Caco-2 (cell line): ENCODE data around the gene MORC3. TPM values are rescaled to one million over a fixed set of nuclear protein-coding genes. Genes with fewer than 3 reads are reported as not detected.

Source experiments
- BruUV-seq: library from RNA; stranded (reverse); fragments of 400-500 nt; replicated peaks from 2 replicates; lab custom pipeline; 2021; lab: Mats Ljungman, UMichigan
- CTCF ChIA-PET: fragments of 300-600 bp; sonication (Branson Sonifier 250); formaldehyde crosslinking; loops from one replicate; lab custom pipeline; 2022; ENCODE audit warnings: antibody characterized with exemption; lab: Charles Lee
- POLR2A ChIA-PET: fragments of 300-600 bp; sonication (Branson Sonifier 250); formaldehyde crosslinking; loops from one replicate; lab custom pipeline; 2022; ENCODE audit warnings: antibody characterized with exemption; lab: Charles Lee
- DNase-seq, 2 experiments: peaks; one replicate each; pipeline versions ENCODE4 v3.0.0 to v3.0.0-alpha.2; 2020 to 2022
- H3K27me3 ChIP-seq: replicated peaks from 2 replicates; pipeline ENCODE4 v1.6.0; 2011; ENCODE audit warnings: low read length; ENCODE audit not compliant: control insufficient read depth, insufficient read depth
- H3K36me3 ChIP-seq: 2 replicates; pipeline ENCODE4 v1.5.1; 2011; ENCODE audit warnings: low read length; ENCODE audit not compliant: control insufficient read depth, insufficient read depth
- H3K4me1 ChIP-seq: fragments of 250-450 bp; sonication (Bioruptor Pico); 2 replicates; pipeline ENCODE4 v1.5.1; 2020; ENCODE audit warnings: mild to moderate bottlenecking
- H3K4me3 ChIP-seq: 2 replicates; pipeline ENCODE4 v1.5.1; 2011; ENCODE audit warnings: low read depth, mild to moderate bottlenecking, control low read depth, low read length
- H3K9me3 ChIP-seq: fragments of 250-450 bp; sonication (Bioruptor Pico); 2 replicates; pipeline ENCODE4 v1.5.1; 2020; ENCODE audit warnings: mild to moderate bottlenecking, moderate library complexity
- H3K27ac Mint-ChIP-seq: one replicate; pipeline ENCODE4 v1.8.0; 2022; ENCODE audit warnings: mixed read lengths; ENCODE audit not compliant: unreplicated experiment
- H3K27me3 Mint-ChIP-seq: one replicate; pipeline ENCODE4 v1.8.0; 2022; ENCODE audit warnings: mixed read lengths; ENCODE audit not compliant: insufficient read depth, unreplicated experiment
- H3K36me3 Mint-ChIP-seq: one replicate; pipeline ENCODE4 v1.8.0; 2022; ENCODE audit warnings: mild to moderate bottlenecking, mixed read lengths; ENCODE audit not compliant: insufficient read depth, unreplicated experiment
- H3K4me1 Mint-ChIP-seq: one replicate; pipeline ENCODE4 v1.8.0; 2022; ENCODE audit warnings: low read depth, mixed read lengths; ENCODE audit not compliant: unreplicated experiment
- H3K4me3 Mint-ChIP-seq: one replicate; pipeline ENCODE4 v1.8.0; 2022; ENCODE audit warnings: mild to moderate bottlenecking, moderate library complexity, mixed read lengths; ENCODE audit not compliant: unreplicated experiment
- H3K9me3 Mint-ChIP-seq: one replicate; pipeline ENCODE4 v1.8.0; 2022; ENCODE audit warnings: mixed read lengths; ENCODE audit not compliant: unreplicated experiment
- CTCF ChIP-seq, 2 experiments: fragments of 200-600 bp in 1 of 2; IDR thresholded peaks; 1 replicate in 1 of 2; 2 replicates in 1 of 2; pipeline versions ENCODE4 v1.5.1 to v1.8.0; 2011 to 2022; ENCODE audit warnings: antibody characterized with exemption in 1 of 2, control low read depth in 1 of 2, inconsistent platforms in 1 of 2, low read depth in 1 of 2, low read length in 1 of 2, mild to moderate bottlenecking in 1 of 2, moderate library complexity in 1 of 2; ENCODE audit not compliant: insufficient read depth in 1 of 2, severe bottlenecking in 1 of 2, unreplicated experiment in 1 of 2
- intact Hi-C: fragments of 100-400 bp; cut with micrococcal nuclease; formaldehyde crosslinking; loops from one replicate; pipeline ENCODE4 v1.10.0; 2022; ENCODE audit not compliant: unreplicated experiment
- total RNA-seq: library from RNA; stranded (reverse); gene quantifications from 2 replicates; pipeline ENCODE4 v1.2.3, GENCODE V29; 2022

The MORC3 gene
- total RNA-seq, 1 experiment from 2014 or later, result 23.3 TPM

GRCh38 chr21:36347278-36347961 is 27.4 kb downstream of the MORC3 start:
- ChIA-PET CTCF (no interaction called here), POLR2A (no interaction called here)
- peaks cover 85% of the 10 kb centered on the region for H3K36me3 Mint-ChIP-seq

GRCh38 chr21:36347962-36348328 is 27.9 kb downstream of the MORC3 start:
- no peak overlapping the region for H3K4me3 Mint-ChIP-seq
- H3K27ac Mint-ChIP-seq, result no peak overlapping the region
- DNase-seq, result no peak
- H3K36me3 Mint-ChIP-seq, result peaks cover 87% of the 10 kb centered on the region
- no peaks in the 10 kb centered on the region for H3K9me3 Mint-ChIP-seq
- Histone ChIP-seq H3K4me1 (no peaks in the 10 kb centered on the region), H3K9me3 (no peaks in the 10 kb centered on the region), H3K36me3 (no peaks in the 10 kb centered on the region; the same call in 1 of the 2 replicates), H3K27me3 (no peaks in the 10 kb centered on the region), H3K4me3 (no peak overlapping the region)
- ChIA-PET CTCF (no interaction called here), POLR2A (no interaction called here)
- H3K27me3 Mint-ChIP-seq, result no peaks in the 10 kb centered on the region
- TSS peak; percentile 18 for BruUV-seq
- TF ChIP-seq CTCF (IDR thresholded peaks at IDR 0.05; ENCODE audit: insufficient read depth in 1 of 2, low read depth in 1 of 2, low read length in 1 of 2, severe bottlenecking in 1 of 2, unreplicated experiment in 1 of 2), result no peak
- no peaks in the 10 kb centered on the region for H3K4me1 Mint-ChIP-seq
- intact Hi-C loops, result no loop called here

More at GRCh38 chr21:36347278-36347961, 27.4 kb downstream of the MORC3 start:
- Mint-ChIP-seq H3K9me3 (no peaks in the 10 kb centered on the region), H3K4me3 (no peak overlapping the region), H3K27me3 (no peaks in the 10 kb centered on the region), H3K27ac (no peak overlapping the region), H3K4me1 (no peaks in the 10 kb centered on the region)
- BruUV-seq, result no TSS peak
- Histone ChIP-seq H3K9me3 (no peaks in the 10 kb centered on the region), H3K36me3 (no peaks in the 10 kb centered on the region; the same call in 1 of the 2 replicates), H3K4me1 (no peaks in the 10 kb centered on the region), H3K4me3 (no peak overlapping the region), H3K27me3 (no peaks in the 10 kb centered on the region)
- TF ChIP-seq CTCF (IDR thresholded peaks at IDR 0.05; ENCODE audit: insufficient read depth in 1 of 2, low read depth in 1 of 2, low read length in 1 of 2, severe bottlenecking in 1 of 2, unreplicated experiment in 1 of 2), result no peak
- intact Hi-C loops, result no loop called here
- DNase-seq, result no peak

- H3K9me3 Mint-ChIP-seq, result no peaks in the 10 kb centered on the region
Measured at GRCh38 chr21:36349315-36349714, 29.3 kb downstream of the MORC3 start.

More at GRCh38 chr21:36349315-36349714, 29.3 kb downstream of the MORC3 start:
- no peaks in the 10 kb centered on the region; the same call in 1 of the 2 replicates for H3K36me3 ChIP-seq
- H3K9me3 ChIP-seq, result no peaks in the 10 kb centered on the region
- Mint-ChIP-seq H3K4me3 (no peak overlapping the region), H3K27ac (no peak overlapping the region), H3K4me1 (no peaks in the 10 kb centered on the region), H3K36me3 (peaks cover 85% of the 10 kb centered on the region), H3K27me3 (no peaks in the 10 kb centered on the region)
- CTCF ChIA-PET, result no interaction called here
- TF ChIP-seq CTCF (IDR thresholded peaks at IDR 0.05; ENCODE audit: insufficient read depth in 1 of 2, low read depth in 1 of 2, low read length in 1 of 2, severe bottlenecking in 1 of 2, unreplicated experiment in 1 of 2), result no peak
- intact Hi-C loops, result no loop called here
- H3K4me1 ChIP-seq, result no peaks in the 10 kb centered on the region
- POLR2A ChIA-PET, result interaction anchor here (0.6 kb wide), 1 partner anchor 30 kb away, joined by 4 read pairs; no protein-coding TSS in a partner anchor
- BruUV-seq, result no TSS peak
- DNase-seq, result no peak
- H3K27me3 ChIP-seq, result no peaks in the 10 kb centered on the region
- H3K4me3 ChIP-seq, result no peak overlapping the region
